K562 (cell line): ENCODE measurements around the gene KCTD16. TPM values are rescaled to one million over a fixed set of nuclear protein-coding genes. Genes with fewer than 3 reads are reported as not detected.

Experiments
- ATAC-seq: fragments of 200-7000 bp; cut with Tn5 transposase; 3 replicates; pipeline ENCODE4 v1.9.1; 2020; ENCODE audit warnings: moderate library complexity
- BruUV-seq: library from RNA; stranded (reverse); fragments of 400-500 nt; replicated peaks from 2 replicates; lab custom pipeline; 2021; lab: Mats Ljungman, UMichigan
- CTCF ChIA-PET: fragments of 300-600 bp; formaldehyde crosslinking; extraction: SDS; loops from one replicate; lab custom pipeline; 2021; ENCODE audit warnings: low intra/inter-chr PET ratio; lab: Yijun Ruan, JAX
- POLR2A ChIA-PET: fragments of 300-600, 350-650 bp; sonication (Branson Sonifier 250); formaldehyde crosslinking; extraction: SDS; loops from one replicate; lab custom pipeline; 2021; ENCODE audit warnings: antibody characterized with exemption, inconsistent platforms; lab: Yijun Ruan, JAX
- DNase-seq, 4 experiments: peaks; one replicate each; pipeline versions ENCODE4 v3.0.0 to v3.0.0-alpha.2; 2011 to 2018; ENCODE audit warnings: low spot score in 3 of 4, mixed read lengths in 3 of 4; ENCODE audit errors: extremely low read depth in 1 of 4
- FAIRE-seq: peaks from 2 replicates; lab custom pipeline; 2011; peaks lifted over from hg19 to GRCh38; lab: Jason Lieb, UNC
- H2AFZ ChIP-seq: 2 replicates; pipeline ENCODE4 v1.6.0; 2011; ENCODE audit warnings: low read depth, low read length, control low read depth, inconsistent platforms
- H3K27ac ChIP-seq: fragments of 200-600 bp; 3 replicates; pipeline ENCODE4 v1.8.0; 2011; ENCODE audit warnings: low read depth, mild to moderate bottlenecking, control low read depth, inconsistent platforms, low read length, moderate library complexity, mixed read lengths; ENCODE audit errors: extremely low read depth
- H3K27me3 ChIP-seq, 2 experiments: fragments of 300-600 bp in 1 of 2; 2 replicates in 1 of 2; 3 replicates in 1 of 2; pipeline versions ENCODE4 v1.6.0 to v1.8.0; 2011; ENCODE audit warnings: inconsistent platforms in 2 of 2, low read length in 2 of 2, mild to moderate bottlenecking in 1 of 2, mixed read lengths in 1 of 2, moderate library complexity in 1 of 2; ENCODE audit not compliant: control insufficient read depth in 2 of 2, insufficient read depth in 2 of 2
- H3K36me3 ChIP-seq: fragments of 300-600 bp; 3 replicates; pipeline ENCODE4 v1.8.0; 2011; ENCODE audit warnings: mild to moderate bottlenecking, low read length, inconsistent platforms; ENCODE audit not compliant: control insufficient read depth, insufficient read depth
- H3K4me1 ChIP-seq, 2 experiments: fragments of 200-600 bp in 1 of 2; replicated peaks in 1 of 2; 2 replicates in 1 of 2; 3 replicates in 1 of 2; pipeline versions ENCODE4 v1.5.1 to v1.8.0; 2011; ENCODE audit warnings: inconsistent platforms in 2 of 2, low read length in 2 of 2, mild to moderate bottlenecking in 1 of 2, mixed read lengths in 1 of 2, moderate library complexity in 1 of 2; ENCODE audit not compliant: control insufficient read depth in 2 of 2, insufficient read depth in 2 of 2
- H3K4me2 ChIP-seq: 2 replicates; pipeline ENCODE4 v1.6.1; 2011; ENCODE audit warnings: low read length, control low read depth, inconsistent platforms, mixed read lengths; ENCODE audit not compliant: insufficient read depth
- H3K4me3 ChIP-seq: fragments of 200-600 bp; sonication (generic), shearing (Covaris generic); 2 replicates; pipeline ENCODE4 v1.5.1; 2016; ENCODE audit warnings: control low read depth, inconsistent platforms
- H3K79me2 ChIP-seq: fragments of 200-600 bp; 3 replicates; pipeline ENCODE4 v1.8.0; 2011; ENCODE audit warnings: low read length, inconsistent platforms; ENCODE audit not compliant: control insufficient read depth, insufficient read depth
- H3K9ac ChIP-seq, 2 experiments: 2 replicates each; pipeline versions ENCODE4 v1.6.0 to v1.6.1; 2011; ENCODE audit warnings: low read depth in 2 of 2, low read length in 2 of 2, control low read depth in 1 of 2, inconsistent platforms in 1 of 2, mild to moderate bottlenecking in 1 of 2, mixed read lengths in 1 of 2; ENCODE audit not compliant: insufficient read depth in 1 of 2
- H3K9me1 ChIP-seq: one replicate; pipeline ENCODE4 v1.6.0; 2011; ENCODE audit warnings: inconsistent platforms, mild to moderate bottlenecking, low read length, moderate library complexity; ENCODE audit not compliant: control insufficient read depth, insufficient read depth
- H3K9me3 ChIP-seq: replicated peaks from 2 replicates; pipeline ENCODE4 v1.5.1; 2011; ENCODE audit warnings: low read depth, low read length, inconsistent platforms; ENCODE audit not compliant: control insufficient read depth, insufficient read depth
- H4K20me1 ChIP-seq: replicated peaks from 2 replicates; pipeline ENCODE4 v1.6.1; 2011; ENCODE audit warnings: low read length, inconsistent platforms, mixed read lengths; ENCODE audit not compliant: control insufficient read depth, insufficient read depth
- ESRRB ChIP-seq: fragments of 250-450 bp; sonication (Bioruptor Pico); IDR thresholded peaks from 2 replicates; pipeline ENCODE4 v1.5.0; 2020; ENCODE audit warnings: mild to moderate bottlenecking, moderate library complexity, borderline replicate concordance
- NCOA2 ChIP-seq, 2 experiments: fragments of 450-650 bp; IDR thresholded peaks; 2 replicates each; pipeline ENCODE4 v1.6.1; 2018; ENCODE audit warnings: mild to moderate bottlenecking in 2 of 2, moderate library complexity in 1 of 2; ENCODE audit not compliant: partially characterized antibody in 2 of 2
- RBFOX2 ChIP-seq: fragments of 200-400 bp; formaldehyde crosslinking; IDR thresholded peaks from 2 replicates; pipeline ENCODE4 v1.6.1; 2017; ENCODE audit warnings: low read depth, mild to moderate bottlenecking, low read length, moderate library complexity
- SP2 ChIP-seq: IDR thresholded peaks from 2 replicates; pipeline ENCODE4 v1.6.1; 2011; ENCODE audit warnings: mild to moderate bottlenecking, low read depth, low read length, moderate library complexity; ENCODE audit not compliant: poor library complexity, severe bottlenecking; ENCODE audit errors: extremely low read depth
- TBL1XR1 ChIP-seq, 2 experiments: IDR thresholded peaks; 2 replicates each; pipeline ENCODE4 v1.6.1; 2012; ENCODE audit warnings: improper control_type of control experiment in 2 of 2, low read length in 2 of 2, mild to moderate bottlenecking in 1 of 2
- YY1 ChIP-seq, 3 experiments: IDR thresholded peaks; 2 replicates each; pipeline ENCODE4 v1.6.1; 2011; ENCODE audit warnings: low read length in 2 of 3, mild to moderate bottlenecking in 2 of 3, moderate library complexity in 2 of 3, borderline replicate concordance in 1 of 3, control low read depth in 1 of 3, low read depth in 1 of 3; ENCODE audit not compliant: insufficient read depth in 3 of 3, insufficient replicate concordance in 2 of 3, control insufficient read depth in 1 of 3, insufficient read length in 1 of 3; ENCODE audit errors: extremely low read depth in 1 of 3
- ZNF41 ChIP-seq: fragments of 250-450 bp; sonication (Bioruptor Pico); conservative IDR thresholded peaks from 2 replicates; pipeline ENCODE4 v1.4.0; 2020; ENCODE audit warnings: mild to moderate bottlenecking
- ZNF76 ChIP-seq: fragments of 250-450 bp; sonication (Bioruptor Pico); IDR thresholded peaks from 2 replicates; pipeline ENCODE4 v1.4.0; 2020; ENCODE audit warnings: mild to moderate bottlenecking, moderate library complexity, borderline replicate concordance
- WGBS: fragments of 100-300 bp; shearing (Covaris generic); methylation state at CpG from one replicate; pipeline ENCODE4 v1.1.6; 2016; ENCODE audit warnings: low coverage, mixed read lengths; ENCODE audit not compliant: insufficient coverage; ENCODE audit errors: missing lambda C conversion rate; 5-methylcytosine and 5-hydroxymethylcytosine counted together
- in situ Hi-C: fragments of 300-500 bp; cut with MboI; formaldehyde crosslinking; loops from 4 replicates; pipeline ENCODE4 v1.15.0; 2018; ENCODE audit warnings: inconsistent platforms, mixed read lengths
- intact Hi-C: fragments of 100-400 bp; cut with micrococcal nuclease; formaldehyde crosslinking; loops from 2 replicates; pipeline ENCODE4 v1.14.2; 2022
- polyA plus RNA-seq, 8 experiments: library from polyadenylated mRNA; depleted of rRNA in 4 of 8; stranded (reverse) in 5 of 8; unstranded in 3 of 8; fragments of >200 nt; fragmentation: Nextera tagmentation in 2 of 8; fragmentation: Illumina TruSeq in 1 of 8; extraction: Ambion mirVana in 2 of 8; extraction: Trizol in 1 of 8; gene quantifications; 2 replicates each; pipeline versions ENCODE4 v1.2.1 to v1.2.3, GENCODE V29; 2011 to 2014; ENCODE audit warnings: inconsistent platforms in 1 of 8, missing spikeins in 1 of 8
- total RNA-seq, 7 experiments: library from RNA; depleted of rRNA in 6 of 7; stranded (reverse); fragments of >200 nt in 6 of 7; fragmentation: Illumina TruSeq in 2 of 7; extraction: Trizol in 2 of 7; gene quantifications; 2 replicates each; pipeline versions ENCODE4 v1.2.1 to v1.2.3, GENCODE V29; 2011 to 2021; ENCODE audit warnings: low replicate concordance in 1 of 7
- TF ChIP-seq, protein P1 (sequence below): IDR thresholded peaks from 2 replicates; pipeline ENCODE4 v1.6.1; 2016; ENCODE audit warnings: missing genetic modification characterization, missing compliant biosample characterization
- TF ChIP-seq, protein P2 (sequence below): sonication (generic); formaldehyde crosslinking; IDR thresholded peaks from 2 replicates; pipeline ENCODE4 v1.8.1; 2023; ENCODE audit warnings: mild to moderate bottlenecking, missing genetic modification reagents
- TF ChIP-seq, protein P3 (sequence below): sonication (generic); formaldehyde crosslinking; IDR thresholded peaks from 2 replicates; pipeline ENCODE4 v1.8.0; 2022; ENCODE audit warnings: missing genetic modification reagents, mild to moderate bottlenecking, borderline replicate concordance
- TF ChIP-seq, protein P4 (sequence below): fragments of 450-650 bp; IDR thresholded peaks from 2 replicates; pipeline ENCODE4 v1.6.1; 2016; ENCODE audit warnings: borderline replicate concordance

KCTD16 gene
- total and polyA plus RNA-seq, 9 of the 15 experiments (the other 6 are each of a cell fraction or from before 2014, with no cell fraction given) = 0.04 TPM; not detected in 8

DNA sequence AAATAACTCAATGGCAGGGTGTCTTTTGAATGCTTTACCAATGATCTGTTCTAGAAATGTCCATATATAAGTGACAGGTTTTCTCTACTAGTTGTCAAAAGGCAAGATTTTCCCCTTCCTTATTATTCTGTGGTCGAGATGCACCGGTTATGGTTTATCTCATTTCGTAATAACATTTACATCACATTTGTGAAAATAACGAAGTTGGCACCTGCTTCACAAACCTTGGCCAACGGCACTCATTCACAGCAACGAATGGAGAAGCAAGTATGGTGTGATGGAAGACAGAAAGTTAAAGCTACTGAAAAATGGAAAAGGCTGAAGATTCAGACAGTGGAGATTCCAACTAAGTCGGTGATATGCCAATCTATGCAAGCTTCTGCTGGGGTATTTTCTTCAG is 235.8 kb downstream of the KCTD16 start:
- FAIRE-seq = no peak
- ChIA-PET POLR2A (no interaction called here), CTCF (interaction anchor here (0.6 kb wide), 1 partner anchor 28 kb away, joined by 4 read pairs; no protein-coding TSS in a partner anchor)

More for the DNA sequence above, 235.8 kb downstream of the KCTD16 start:
- 3% methylated on average over 7 of the region's 7 CpGs for WGBS
- no peak for ATAC-seq
- no peaks in the 10 kb centered on the region for H3K4me1 ChIP-seq
- no peaks in the 10 kb centered on the region for H3K9me1 ChIP-seq
- H4K20me1 ChIP-seq = no peaks in the 10 kb centered on the region
- H3K79me2 ChIP-seq = no peaks in the 10 kb centered on the region
- H3K9ac ChIP-seq = no peak overlapping the region
- no peak for DNase-seq
- no peak overlapping the region for H2AFZ ChIP-seq
- BruUV-seq = no TSS peak
- no peak overlapping the region for H3K4me3 ChIP-seq
- H3K27ac ChIP-seq = no peak overlapping the region
- H3K4me2 ChIP-seq = no peak overlapping the region
- H3K9me3 ChIP-seq = no peaks in the 10 kb centered on the region
- no peaks in the 10 kb centered on the region for H3K27me3 ChIP-seq
- in situ Hi-C loops (no loop called here), intact Hi-C loops (no loop called here)
- H3K36me3 ChIP-seq = no peaks in the 10 kb centered on the region
- TF ChIP-seq, protein P1, sequence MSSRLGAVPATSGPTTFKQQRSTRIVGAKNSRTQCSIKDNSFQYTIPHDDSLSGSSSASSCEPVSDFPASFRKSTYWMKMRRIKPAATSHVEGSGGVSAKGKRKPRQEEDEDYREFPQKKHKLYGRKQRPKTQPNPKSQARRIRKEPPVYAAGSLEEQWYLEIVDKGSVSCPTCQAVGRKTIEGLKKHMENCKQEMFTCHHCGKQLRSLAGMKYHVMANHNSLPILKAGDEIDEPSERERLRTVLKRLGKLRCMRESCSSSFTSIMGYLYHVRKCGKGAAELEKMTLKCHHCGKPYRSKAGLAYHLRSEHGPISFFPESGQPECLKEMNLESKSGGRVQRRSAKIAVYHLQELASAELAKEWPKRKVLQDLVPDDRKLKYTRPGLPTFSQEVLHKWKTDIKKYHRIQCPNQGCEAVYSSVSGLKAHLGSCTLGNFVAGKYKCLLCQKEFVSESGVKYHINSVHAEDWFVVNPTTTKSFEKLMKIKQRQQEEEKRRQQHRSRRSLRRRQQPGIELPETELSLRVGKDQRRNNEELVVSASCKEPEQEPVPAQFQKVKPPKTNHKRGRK (tag) = no peak
- TF ChIP-seq YY1 (IDR thresholded peaks at IDR 0.05; ENCODE audit: borderline replicate concordance in 1 of 3, control insufficient read depth in 1 of 3, extremely low read depth in 1 of 3, insufficient read depth in 3 of 3, insufficient read length in 1 of 3, insufficient replicate concordance in 2 of 3, low read depth in 1 of 3, low read length in 2 of 3) (no peak), NCOA2 (IDR thresholded peaks at IDR 0.05; ENCODE audit: partially characterized antibody in 2 of 2) (no peak), RBFOX2 (no peak), ESRRB (CRISPR knock-in tag) (no peak), TBL1XR1 (IDR thresholded peaks at IDR 0.05; ENCODE audit: low read length in 2 of 2) (no peak), ZNF41 (CRISPR knock-in tag) (no peak), ZNF76 (CRISPR knock-in tag) (no peak), SP2 (no peak)
- TF ChIP-seq, protein P2, sequence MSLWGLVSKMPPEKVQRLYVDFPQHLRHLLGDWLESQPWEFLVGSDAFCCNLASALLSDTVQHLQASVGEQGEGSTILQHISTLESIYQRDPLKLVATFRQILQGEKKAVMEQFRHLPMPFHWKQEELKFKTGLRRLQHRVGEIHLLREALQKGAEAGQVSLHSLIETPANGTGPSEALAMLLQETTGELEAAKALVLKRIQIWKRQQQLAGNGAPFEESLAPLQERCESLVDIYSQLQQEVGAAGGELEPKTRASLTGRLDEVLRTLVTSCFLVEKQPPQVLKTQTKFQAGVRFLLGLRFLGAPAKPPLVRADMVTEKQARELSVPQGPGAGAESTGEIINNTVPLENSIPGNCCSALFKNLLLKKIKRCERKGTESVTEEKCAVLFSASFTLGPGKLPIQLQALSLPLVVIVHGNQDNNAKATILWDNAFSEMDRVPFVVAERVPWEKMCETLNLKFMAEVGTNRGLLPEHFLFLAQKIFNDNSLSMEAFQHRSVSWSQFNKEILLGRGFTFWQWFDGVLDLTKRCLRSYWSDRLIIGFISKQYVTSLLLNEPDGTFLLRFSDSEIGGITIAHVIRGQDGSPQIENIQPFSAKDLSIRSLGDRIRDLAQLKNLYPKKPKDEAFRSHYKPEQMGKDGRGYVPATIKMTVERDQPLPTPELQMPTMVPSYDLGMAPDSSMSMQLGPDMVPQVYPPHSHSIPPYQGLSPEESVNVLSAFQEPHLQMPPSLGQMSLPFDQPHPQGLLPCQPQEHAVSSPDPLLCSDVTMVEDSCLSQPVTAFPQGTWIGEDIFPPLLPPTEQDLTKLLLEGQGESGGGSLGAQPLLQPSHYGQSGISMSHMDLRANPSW (CRISPR knock-in tag) = no peak
- TF ChIP-seq, protein P3, sequence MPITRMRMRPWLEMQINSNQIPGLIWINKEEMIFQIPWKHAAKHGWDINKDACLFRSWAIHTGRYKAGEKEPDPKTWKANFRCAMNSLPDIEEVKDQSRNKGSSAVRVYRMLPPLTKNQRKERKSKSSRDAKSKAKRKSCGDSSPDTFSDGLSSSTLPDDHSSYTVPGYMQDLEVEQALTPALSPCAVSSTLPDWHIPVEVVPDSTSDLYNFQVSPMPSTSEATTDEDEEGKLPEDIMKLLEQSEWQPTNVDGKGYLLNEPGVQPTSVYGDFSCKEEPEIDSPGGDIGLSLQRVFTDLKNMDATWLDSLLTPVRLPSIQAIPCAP = no peak
- TF ChIP-seq, protein P4, sequence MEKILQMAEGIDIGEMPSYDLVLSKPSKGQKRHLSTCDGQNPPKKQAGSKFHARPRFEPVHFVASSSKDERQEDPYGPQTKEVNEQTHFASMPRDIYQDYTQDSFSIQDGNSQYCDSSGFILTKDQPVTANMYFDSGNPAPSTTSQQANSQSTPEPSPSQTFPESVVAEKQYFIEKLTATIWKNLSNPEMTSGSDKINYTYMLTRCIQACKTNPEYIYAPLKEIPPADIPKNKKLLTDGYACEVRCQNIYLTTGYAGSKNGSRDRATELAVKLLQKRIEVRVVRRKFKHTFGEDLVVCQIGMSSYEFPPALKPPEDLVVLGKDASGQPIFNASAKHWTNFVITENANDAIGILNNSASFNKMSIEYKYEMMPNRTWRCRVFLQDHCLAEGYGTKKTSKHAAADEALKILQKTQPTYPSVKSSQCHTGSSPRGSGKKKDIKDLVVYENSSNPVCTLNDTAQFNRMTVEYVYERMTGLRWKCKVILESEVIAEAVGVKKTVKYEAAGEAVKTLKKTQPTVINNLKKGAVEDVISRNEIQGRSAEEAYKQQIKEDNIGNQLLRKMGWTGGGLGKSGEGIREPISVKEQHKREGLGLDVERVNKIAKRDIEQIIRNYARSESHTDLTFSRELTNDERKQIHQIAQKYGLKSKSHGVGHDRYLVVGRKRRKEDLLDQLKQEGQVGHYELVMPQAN = no peak
